Natural killer cell (primary cell): ENCODE data around the gene CDCA7L. TPM values are rescaled to one million over a fixed set of nuclear protein-coding genes. Genes with fewer than 3 reads are reported as not detected.

Source experiments
- ATAC-seq, 3 donors: fragments of 150-1000 bp in 2 of 3; fragments of 200-7000 bp in 1 of 3; cut with Tn5 transposase; 1 replicate in 1 of 3; 2 replicates in 2 of 3; pipeline ENCODE4 v1.10.0; 2021; ENCODE audit warnings: mild to moderate bottlenecking in 2 of 3, moderate library complexity in 2 of 3
- DNase-seq, 2 donors: peaks; one replicate each; pipeline versions ENCODE4 v3.0.0 to v3.0.0-alpha.2; 2013 to 2021; ENCODE audit warnings: mixed read lengths in 1 of 2
- H3K27ac ChIP-seq: one replicate; pipeline ENCODE4 v1.5.1; 2013; ENCODE audit warnings: mild to moderate bottlenecking, low read length
- H3K27me3 ChIP-seq: one replicate; pipeline ENCODE4 v1.6.1; 2013; ENCODE audit warnings: low read length; ENCODE audit not compliant: control insufficient read depth, insufficient read depth
- H3K36me3 ChIP-seq: one replicate; pipeline ENCODE4 v1.6.1; 2013; ENCODE audit warnings: low read length; ENCODE audit not compliant: control insufficient read depth, insufficient read depth
- H3K4me1 ChIP-seq: one replicate; pipeline ENCODE4 v1.6.1; 2013; ENCODE audit warnings: low read length; ENCODE audit not compliant: control insufficient read depth, insufficient read depth
- H3K4me3 ChIP-seq: one replicate; pipeline ENCODE4 v1.5.1; 2013; ENCODE audit warnings: low read length
- H3K9me3 ChIP-seq: one replicate; pipeline ENCODE4 v1.6.1; 2013; ENCODE audit warnings: low read length; ENCODE audit not compliant: control insufficient read depth, insufficient read depth
- H3K27ac Mint-ChIP-seq, 2 donors: one replicate each; pipeline ENCODE4 v1.8.0; 2022; ENCODE audit warnings: mild to moderate bottlenecking in 2 of 2, mixed read lengths in 2 of 2, moderate library complexity in 1 of 2
- H3K27me3 Mint-ChIP-seq, 2 donors: one replicate each; pipeline ENCODE4 v1.8.0; 2022; ENCODE audit warnings: low read depth in 2 of 2, mixed read lengths in 2 of 2
- H3K36me3 Mint-ChIP-seq: one replicate; pipeline ENCODE4 v1.8.0; 2022; ENCODE audit warnings: mixed read lengths
- H3K4me1 Mint-ChIP-seq, 2 donors: one replicate each; pipeline ENCODE4 v1.8.0; 2022; ENCODE audit warnings: mixed read lengths in 2 of 2
- H3K4me3 Mint-ChIP-seq: one replicate; pipeline ENCODE4 v1.8.0; 2022; ENCODE audit warnings: mild to moderate bottlenecking, moderate library complexity, mixed read lengths
- H3K9me3 Mint-ChIP-seq, 2 donors: one replicate each; pipeline ENCODE4 v1.8.0; 2022; ENCODE audit warnings: mixed read lengths in 2 of 2
- CTCF ChIP-seq: fragments of 200-600 bp; IDR thresholded peaks from one replicate; pipeline ENCODE4 v1.8.0; 2022; ENCODE audit warnings: antibody characterized with exemption
- WGBS: methylation state at CpG from one replicate; pipeline ENCODE4 v1.1.7; 2013; ENCODE audit warnings: missing lambda C conversion rate; ENCODE audit not compliant: insufficient coverage; 5-methylcytosine and 5-hydroxymethylcytosine counted together
- intact Hi-C: fragments of 100-400 bp; cut with micrococcal nuclease; formaldehyde crosslinking; loops from one replicate; pipeline ENCODE4 v1.14.2; 2022
- total RNA-seq, 4 donors: library from RNA; stranded (reverse); fragments of 120-200 nt in 1 of 4; gene quantifications; one replicate each; pipeline versions ENCODE4 v1.2.3 to v1.2.4, GENCODE V29; 2013 to 2022

The CDCA7L gene
- total RNA-seq, 3 donors from 2014 or later (not counting 1 experiment from before 2014, with no cell fraction given): 3.1 to 5.0 (median 4.5) TPM

DNA sequence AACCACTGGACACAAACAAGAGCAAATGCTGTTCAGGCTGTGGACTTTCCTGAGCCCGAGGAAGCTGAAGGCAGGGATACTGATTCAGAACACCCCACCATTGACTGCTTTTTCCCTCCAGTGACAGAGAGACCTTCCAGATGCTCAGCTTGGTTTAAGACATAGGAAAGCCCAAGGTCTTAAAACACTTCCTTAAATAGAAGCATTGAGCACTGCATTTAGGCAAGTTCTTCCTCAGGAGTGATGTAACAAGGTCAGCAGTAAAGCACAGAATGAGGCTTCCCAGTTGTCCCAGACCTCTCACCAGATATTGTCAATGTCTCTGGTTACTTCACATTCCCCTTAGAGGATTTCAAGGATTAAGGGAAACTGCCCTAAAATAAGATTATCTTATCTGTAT is 19.6 kb upstream of the CDCA7L start:
- TF ChIP-seq CTCF: no peak
- no peak overlapping the region for H3K27ac Mint-ChIP-seq
- DNase-seq (no peak), ATAC-seq (no peak)
- peaks cover 8 to 10% of the 10 kb centered on the region in 2 donors for H3K4me1 Mint-ChIP-seq
- H3K27ac ChIP-seq: no peak overlapping the region
- no peak overlapping the region for H3K4me3 Mint-ChIP-seq
- no peaks in the 10 kb centered on the region for H3K9me3 ChIP-seq
- peaks cover 12 to 30% of the 10 kb centered on the region in 2 donors for H3K27me3 Mint-ChIP-seq
- H3K4me1 ChIP-seq: peaks cover 16% of the 10 kb centered on the region
- 77% methylated on average over 1 of the region's 1 CpG for WGBS
- no peaks in the 10 kb centered on the region for H3K9me3 Mint-ChIP-seq
- no peaks in the 10 kb centered on the region for H3K36me3 ChIP-seq
- H3K27me3 ChIP-seq: no peaks in the 10 kb centered on the region
- no peaks in the 10 kb centered on the region for H3K36me3 Mint-ChIP-seq
- intact Hi-C loops: no loop called here
- H3K4me3 ChIP-seq: no peak overlapping the region

DNA sequence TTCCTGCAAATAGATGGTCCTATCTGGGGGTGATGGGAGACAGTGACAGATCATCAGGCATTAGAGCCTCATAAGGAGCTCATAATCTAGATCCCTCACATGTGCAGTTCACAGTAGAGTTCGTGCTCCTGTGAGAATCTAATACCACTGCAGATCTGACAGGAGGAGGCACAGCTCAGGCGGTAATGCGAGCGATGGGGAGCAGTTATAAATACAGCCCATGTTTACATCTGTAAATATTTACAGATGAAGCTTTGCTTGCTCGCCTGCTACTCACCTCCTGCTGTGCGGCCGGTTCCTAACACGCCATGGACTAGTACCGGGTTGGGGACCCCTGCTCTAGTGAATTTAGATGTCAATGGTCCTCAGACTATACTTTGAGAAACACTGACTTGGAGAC is 17.0 kb upstream of the CDCA7L start:
- Histone ChIP-seq H3K4me1 (peaks cover 8% of the 10 kb centered on the region), H3K36me3 (no peaks in the 10 kb centered on the region), H3K27ac (no peak overlapping the region), H3K27me3 (no peaks in the 10 kb centered on the region), H3K9me3 (no peaks in the 10 kb centered on the region), H3K4me3 (no peak overlapping the region)
- Mint-ChIP-seq H3K9me3 (no peaks in the 10 kb centered on the region), H3K27ac (no peak overlapping the region), H3K4me3 (no peak overlapping the region), H3K4me1 (peaks cover 4 to 6% of the 10 kb centered on the region in 2 donors), H3K27me3 (peaks cover 12 to 30% of the 10 kb centered on the region in 2 donors), H3K36me3 (no peaks in the 10 kb centered on the region)
- no peak for TF ChIP-seq CTCF
- intact Hi-C loops: no loop called here
- DNase-seq (no peak), ATAC-seq (no peak)
- WGBS: 90% methylated on average over 9 of the region's 9 CpGs

GRCh38 chr7:21960922-21961321 is 15.2 kb upstream of the CDCA7L start:
- no peak overlapping the region for H3K27ac Mint-ChIP-seq
- Histone ChIP-seq H3K27me3 (no peaks in the 10 kb centered on the region), H3K4me1 (no peaks in the 10 kb centered on the region), H3K9me3 (no peaks in the 10 kb centered on the region), H3K4me3 (no peak overlapping the region), H3K27ac (no peak overlapping the region), H3K36me3 (no peaks in the 10 kb centered on the region)
- intact Hi-C loops: no loop called here
- no peaks in the 10 kb centered on the region for H3K36me3 Mint-ChIP-seq
- H3K4me1 Mint-ChIP-seq: no peaks in the 10 kb centered on the region
- 100% methylated on average over 3 of the region's 3 CpGs for WGBS
- H3K9me3 Mint-ChIP-seq: no peaks in the 10 kb centered on the region
- TF ChIP-seq CTCF: no peak
- ATAC-seq (no peak), DNase-seq (no peak)
- H3K4me3 Mint-ChIP-seq: no peak overlapping the region
- H3K27me3 Mint-ChIP-seq: peaks cover 15 to 28% of the 10 kb centered on the region in 2 donors

GRCh38 chr7:21959387-21959776 is 13.7 kb upstream of the CDCA7L start:
- H3K9me3 ChIP-seq: no peaks in the 10 kb centered on the region
- TF ChIP-seq CTCF: no peak
- no peak for DNase-seq
- Mint-ChIP-seq H3K4me3 (no peak overlapping the region), H3K27ac (no peak overlapping the region), H3K4me1 (no peaks in the 10 kb centered on the region), H3K36me3 (no peaks in the 10 kb centered on the region), H3K9me3 (no peaks in the 10 kb centered on the region), H3K27me3 (peaks cover 8 to 12% of the 10 kb centered on the region in 2 donors)
- ATAC-seq: no peak
- intact Hi-C loops: no loop called here
- H3K36me3 ChIP-seq: no peaks in the 10 kb centered on the region
- H3K27ac ChIP-seq: no peak overlapping the region
- H3K4me3 ChIP-seq: no peak overlapping the region
- WGBS: 67% methylated on average over 1 of the region's 3 CpGs
- no peaks in the 10 kb centered on the region for H3K27me3 ChIP-seq
- H3K4me1 ChIP-seq: no peaks in the 10 kb centered on the region
